K562 (cell line): ENCODE data around the gene NDUFAF2. TPM values are rescaled to one million over a fixed set of nuclear protein-coding genes. Genes with fewer than 3 reads are reported as not detected.

Source experiments
- C11orf30 ChIP-seq: fragments of 450-650 bp; IDR thresholded peaks from 2 replicates; pipeline ENCODE4 v1.6.1; 2016; ENCODE audit warnings: low read depth, mild to moderate bottlenecking
- CEBPB ChIP-seq: fragments of 450-650 bp; IDR thresholded peaks from 2 replicates; pipeline ENCODE4 v1.6.1; 2016; ENCODE audit warnings: missing genetic modification characterization, missing compliant biosample characterization
- GATAD2B ChIP-seq: fragments of 450-650 bp; IDR thresholded peaks from 2 replicates; pipeline ENCODE4 v1.6.1; 2017; ENCODE audit warnings: mild to moderate bottlenecking, borderline replicate concordance
- MAFK ChIP-seq: IDR thresholded peaks from 2 replicates; pipeline ENCODE4 v1.6.1; 2011; ENCODE audit warnings: low read length, improper control_type of control experiment
- NFE2 ChIP-seq: IDR thresholded peaks from 2 replicates; pipeline ENCODE4 v1.6.1; 2014; ENCODE audit warnings: antibody characterized with exemption, low read depth
- PBX2 ChIP-seq, 2 experiments: IDR thresholded peaks in 1 of 2; conservative IDR thresholded peaks in 1 of 2; 2 replicates each; pipeline ENCODE4 v1.6.1; 2016; ENCODE audit warnings: low read depth in 2 of 2, mild to moderate bottlenecking in 1 of 2, missing compliant biosample characterization in 1 of 2, missing genetic modification characterization in 1 of 2, moderate library complexity in 1 of 2
- SMARCA4 ChIP-seq: fragments of 450-650 bp; IDR thresholded peaks from 2 replicates; pipeline ENCODE4 v1.6.1; 2016
- TOE1 ChIP-seq, 2 experiments: fragments of 450-650 bp in 1 of 2; sonication (generic) in 1 of 2; formaldehyde crosslinking in 1 of 2; IDR thresholded peaks; 2 replicates each; pipeline versions ENCODE4 v1.7.1 to v1.8.0; 2016 to 2022; ENCODE audit warnings: borderline replicate concordance in 2 of 2, mild to moderate bottlenecking in 2 of 2, antibody characterized with exemption in 1 of 2, inconsistent platforms in 1 of 2, low read depth in 1 of 2, missing genetic modification reagents in 1 of 2, moderate library complexity in 1 of 2
- polyA plus RNA-seq, 8 experiments: library from polyadenylated mRNA; depleted of rRNA in 4 of 8; stranded (reverse) in 5 of 8; unstranded in 3 of 8; fragments of >200 nt; fragmentation: Nextera tagmentation in 2 of 8; fragmentation: Illumina TruSeq in 1 of 8; extraction: Ambion mirVana in 2 of 8; extraction: Trizol in 1 of 8; gene quantifications; 2 replicates each; pipeline versions ENCODE4 v1.2.1 to v1.2.3, GENCODE V29; 2011 to 2014; ENCODE audit warnings: inconsistent platforms in 1 of 8, missing spikeins in 1 of 8
- total RNA-seq, 7 experiments: library from RNA; depleted of rRNA in 6 of 7; stranded (reverse); fragments of >200 nt in 6 of 7; fragmentation: Illumina TruSeq in 2 of 7; extraction: Trizol in 2 of 7; gene quantifications; 2 replicates each; pipeline versions ENCODE4 v1.2.1 to v1.2.3, GENCODE V29; 2011 to 2021; ENCODE audit warnings: low replicate concordance in 1 of 7
- TF ChIP-seq, protein P1 (sequence below): fragments of 450-650 bp; IDR thresholded peaks from 2 replicates; pipeline ENCODE4 v1.6.1; 2018; ENCODE audit warnings: mild to moderate bottlenecking, low read depth; ENCODE audit not compliant: partially characterized antibody
- TF ChIP-seq, protein P2 (sequence below), 2 experiments: fragments of 450-650 bp in 1 of 2; sonication (generic) in 1 of 2; formaldehyde crosslinking in 1 of 2; IDR thresholded peaks in 1 of 2; conservative IDR thresholded peaks in 1 of 2; 2 replicates each; pipeline versions ENCODE4 v1.6.1 to v1.8.1; 2016 to 2023; ENCODE audit warnings: mild to moderate bottlenecking in 2 of 2, moderate library complexity in 2 of 2, inconsistent platforms in 1 of 2, missing genetic modification reagents in 1 of 2
- TF ChIP-seq, protein P3 (sequence below): fragments of 450-650 bp; IDR thresholded peaks from 2 replicates; pipeline ENCODE4 v1.6.1; 2016
- TF ChIP-seq, protein P4 (sequence below): fragments of 450-650 bp; formaldehyde crosslinking; IDR thresholded peaks from 2 replicates; pipeline ENCODE4 v1.4.0; 2022; ENCODE audit warnings: mild to moderate bottlenecking, moderate library complexity

NDUFAF2 gene
- total and polyA plus RNA-seq, 9 of the 15 experiments (the other 6 are each of a cell fraction or from before 2014, with no cell fraction given) = 56.0 to 155 (median 95.9) TPM

- no peak for TF ChIP-seq TOE1 (IDR thresholded peaks at IDR 0.05; ENCODE audit: borderline replicate concordance)
- TF ChIP-seq TOE1 (CRISPR knock-in tag; IDR thresholded peaks at IDR 0.05; ENCODE audit: borderline replicate concordance, low read depth) = no peak
- TF ChIP-seq, protein P1, sequence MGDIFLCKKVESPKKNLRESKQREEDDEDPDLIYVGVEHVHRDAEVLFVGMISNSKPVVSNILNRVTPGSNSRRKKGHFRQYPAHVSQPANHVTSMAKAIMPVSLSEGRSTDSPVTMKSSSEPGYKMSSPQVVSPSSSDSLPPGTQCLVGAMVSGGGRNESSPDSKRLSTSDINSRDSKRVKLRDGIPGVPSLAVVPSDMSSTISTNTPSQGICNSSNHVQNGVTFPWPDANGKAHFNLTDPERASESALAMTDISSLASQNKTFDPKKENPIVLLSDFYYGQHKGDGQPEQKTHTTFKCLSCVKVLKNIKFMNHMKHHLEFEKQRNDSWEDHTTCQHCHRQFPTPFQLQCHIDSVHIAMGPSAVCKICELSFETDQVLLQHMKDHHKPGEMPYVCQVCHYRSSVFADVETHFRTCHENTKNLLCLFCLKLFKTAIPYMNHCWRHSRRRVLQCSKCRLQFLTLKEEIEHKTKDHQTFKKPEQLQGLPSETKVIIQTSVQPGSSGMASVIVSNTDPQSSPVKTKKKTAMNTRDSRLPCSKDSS = no peak
- TF ChIP-seq, protein P2, sequence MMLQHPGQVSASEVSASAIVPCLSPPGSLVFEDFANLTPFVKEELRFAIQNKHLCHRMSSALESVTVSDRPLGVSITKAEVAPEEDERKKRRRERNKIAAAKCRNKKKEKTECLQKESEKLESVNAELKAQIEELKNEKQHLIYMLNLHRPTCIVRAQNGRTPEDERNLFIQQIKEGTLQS (IDR thresholded peaks at IDR 0.05) = peak; percentile 95
- TF ChIP-seq, protein P2 (CRISPR knock-in tag; conservative IDR thresholded peaks at IDR 0.05) = no peak
- peak; percentile 15; the same call in 1 of the 2 replicates for TF ChIP-seq MAFK
- TF ChIP-seq NFE2 = peak; percentile 79
- TF ChIP-seq, protein P3, sequence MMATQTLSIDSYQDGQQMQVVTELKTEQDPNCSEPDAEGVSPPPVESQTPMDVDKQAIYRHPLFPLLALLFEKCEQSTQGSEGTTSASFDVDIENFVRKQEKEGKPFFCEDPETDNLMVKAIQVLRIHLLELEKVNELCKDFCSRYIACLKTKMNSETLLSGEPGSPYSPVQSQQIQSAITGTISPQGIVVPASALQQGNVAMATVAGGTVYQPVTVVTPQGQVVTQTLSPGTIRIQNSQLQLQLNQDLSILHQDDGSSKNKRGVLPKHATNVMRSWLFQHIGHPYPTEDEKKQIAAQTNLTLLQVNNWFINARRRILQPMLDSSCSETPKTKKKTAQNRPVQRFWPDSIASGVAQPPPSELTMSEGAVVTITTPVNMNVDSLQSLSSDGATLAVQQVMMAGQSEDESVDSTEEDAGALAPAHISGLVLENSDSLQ = peak; percentile 87
- no peak for TF ChIP-seq PBX2 (CRISPR knock-in tag; IDR thresholded peaks at IDR 0.05; ENCODE audit: low read depth)
- peak; percentile 43 for TF ChIP-seq PBX2 (tag; conservative IDR thresholded peaks at IDR 0.05; ENCODE audit: low read depth)
- TF ChIP-seq GATAD2B = no peak
- TF ChIP-seq C11orf30 = peak; percentile 70
- TF ChIP-seq, protein P4, sequence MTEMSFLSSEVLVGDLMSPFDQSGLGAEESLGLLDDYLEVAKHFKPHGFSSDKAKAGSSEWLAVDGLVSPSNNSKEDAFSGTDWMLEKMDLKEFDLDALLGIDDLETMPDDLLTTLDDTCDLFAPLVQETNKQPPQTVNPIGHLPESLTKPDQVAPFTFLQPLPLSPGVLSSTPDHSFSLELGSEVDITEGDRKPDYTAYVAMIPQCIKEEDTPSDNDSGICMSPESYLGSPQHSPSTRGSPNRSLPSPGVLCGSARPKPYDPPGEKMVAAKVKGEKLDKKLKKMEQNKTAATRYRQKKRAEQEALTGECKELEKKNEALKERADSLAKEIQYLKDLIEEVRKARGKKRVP (CRISPR knock-in tag) = peak; percentile 74
- TF ChIP-seq SMARCA4 = peak; percentile 44; the same call in 1 of the 2 replicates
- TF ChIP-seq CEBPB (tag) = peak; percentile 93
Observed at GRCh38 chr5:60961685-60962084, 16.7 kb downstream of the NDUFAF2 start (continued).
